Hematopoietic multipotent progenitor cell treated with erythropoietin and hydrocortisone succinate and interleukin-3 and kit ligand, for 17 days (in vitro differentiated cells): ENCODE results near the gene MEPCE.
"Not testable (repeated sequence)": the region's sequence is repeated elsewhere in the genome, so short reads cannot be mapped to it uniquely, and the experiment has no call there.

Experiments used
- DNase-seq: peaks from one replicate; pipeline ENCODE4 v3.0.0-alpha.2; 2015; ENCODE audit warnings: low spot score

MEPCE gene, protein sequence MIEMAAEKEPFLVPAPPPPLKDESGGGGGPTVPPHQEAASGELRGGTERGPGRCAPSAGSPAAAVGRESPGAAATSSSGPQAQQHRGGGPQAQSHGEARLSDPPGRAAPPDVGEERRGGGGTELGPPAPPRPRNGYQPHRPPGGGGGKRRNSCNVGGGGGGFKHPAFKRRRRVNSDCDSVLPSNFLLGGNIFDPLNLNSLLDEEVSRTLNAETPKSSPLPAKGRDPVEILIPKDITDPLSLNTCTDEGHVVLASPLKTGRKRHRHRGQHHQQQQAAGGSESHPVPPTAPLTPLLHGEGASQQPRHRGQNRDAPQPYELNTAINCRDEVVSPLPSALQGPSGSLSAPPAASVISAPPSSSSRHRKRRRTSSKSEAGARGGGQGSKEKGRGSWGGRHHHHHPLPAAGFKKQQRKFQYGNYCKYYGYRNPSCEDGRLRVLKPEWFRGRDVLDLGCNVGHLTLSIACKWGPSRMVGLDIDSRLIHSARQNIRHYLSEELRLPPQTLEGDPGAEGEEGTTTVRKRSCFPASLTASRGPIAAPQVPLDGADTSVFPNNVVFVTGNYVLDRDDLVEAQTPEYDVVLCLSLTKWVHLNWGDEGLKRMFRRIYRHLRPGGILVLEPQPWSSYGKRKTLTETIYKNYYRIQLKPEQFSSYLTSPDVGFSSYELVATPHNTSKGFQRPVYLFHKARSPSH

GRCh38 chr7:100429637-100430492, at the start of gene MEPCE:
Gene MEPCE, plus strand, starts transcription at chr7:100429831. Its CDS starts 188 bp downstream, at chr7:100430019.
- peak; percentile 95 for DNase-seq

DNA sequence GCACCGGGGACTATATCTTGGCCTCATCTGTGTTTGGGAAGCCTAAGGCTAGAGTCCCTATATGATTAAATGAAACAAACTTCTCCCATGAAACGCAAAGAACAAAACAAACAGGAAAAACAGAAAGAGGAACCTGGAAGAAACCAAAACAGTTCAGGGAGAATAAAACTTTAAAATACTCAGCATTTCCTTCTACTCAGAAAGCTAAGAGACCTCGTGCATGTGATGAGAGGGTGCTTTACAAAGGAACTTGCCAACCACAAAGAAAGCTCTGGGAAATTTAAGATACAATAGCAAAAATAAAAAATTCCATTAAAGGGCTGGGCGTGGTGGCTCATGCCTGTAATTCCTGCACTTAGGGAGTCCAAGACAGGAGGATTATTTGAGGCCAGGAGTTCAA, 49.4 kb upstream of the MEPCE start:
- DNase-seq, result no peak

DNA sequence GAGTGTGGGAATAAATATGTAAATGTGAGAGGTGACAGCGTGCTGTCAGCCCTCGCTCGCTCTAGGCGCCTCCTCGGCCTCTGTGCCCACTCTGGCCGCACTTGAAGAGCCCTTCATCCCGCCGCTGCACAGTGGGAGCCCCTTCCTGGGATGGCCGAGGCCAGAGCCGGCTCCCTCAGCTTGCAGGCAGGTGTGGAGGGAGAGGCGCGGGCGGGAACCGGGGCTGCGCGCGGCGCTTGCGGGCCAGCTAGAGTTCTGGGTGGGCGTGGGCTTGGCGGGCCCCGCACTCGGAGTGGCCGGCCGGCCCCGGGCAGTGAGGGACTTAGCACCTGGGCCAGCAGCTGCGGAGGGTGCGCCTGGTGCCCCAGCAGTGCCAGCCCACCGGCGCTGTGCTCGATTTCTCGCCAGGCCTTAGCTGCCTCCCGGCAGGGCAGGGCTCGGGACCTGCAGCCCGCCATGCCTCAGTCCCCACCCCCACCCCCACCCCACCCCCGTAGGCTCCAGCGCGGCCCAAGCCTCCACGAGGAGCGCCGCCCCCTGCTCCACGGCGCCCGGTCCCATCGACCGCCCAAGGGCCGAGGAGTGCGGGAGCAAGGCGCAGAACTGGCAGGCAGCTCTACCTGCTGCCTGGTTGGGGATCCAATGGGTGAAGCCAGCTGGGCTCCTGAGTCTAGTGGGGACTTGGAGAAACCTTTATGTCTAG, 47.9 kb upstream of the MEPCE start:
- DNase-seq, result not testable (repeated sequence)

DNA sequence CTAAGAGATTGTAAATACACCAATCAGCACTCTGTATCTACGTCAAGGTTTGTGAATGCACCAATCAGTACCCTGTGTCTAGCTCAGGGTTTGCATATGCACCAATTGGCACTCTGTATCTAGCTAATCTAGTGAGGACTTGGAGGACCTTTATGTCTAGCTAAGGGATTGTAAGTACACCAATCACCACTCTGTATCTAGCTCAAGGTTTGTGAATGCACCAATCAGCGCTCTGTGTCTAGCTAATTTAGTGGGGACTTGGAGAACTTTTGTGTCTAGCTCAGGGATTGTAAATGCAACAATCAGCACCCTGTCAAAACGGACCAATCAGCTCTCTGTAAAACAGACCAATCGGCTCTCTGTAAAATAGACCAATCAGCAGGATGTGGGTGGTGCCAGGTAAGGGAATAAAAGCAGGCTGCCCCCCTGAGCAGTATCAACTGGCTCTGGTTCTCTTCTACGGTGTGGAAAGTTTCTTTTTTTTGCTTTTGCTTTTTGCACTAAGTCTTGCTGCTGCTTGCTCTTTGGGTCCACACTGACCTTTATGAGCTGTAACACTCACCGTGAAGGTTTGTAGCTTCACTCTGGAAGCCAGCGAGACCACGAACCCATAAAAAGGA, 47.3 kb upstream of the MEPCE start:
- not testable (repeated sequence) for DNase-seq

- no peak for DNase-seq
These were observed 44.9 kb upstream of the MEPCE start for GRCh38 chr7:100384628-100385294.

DNA sequence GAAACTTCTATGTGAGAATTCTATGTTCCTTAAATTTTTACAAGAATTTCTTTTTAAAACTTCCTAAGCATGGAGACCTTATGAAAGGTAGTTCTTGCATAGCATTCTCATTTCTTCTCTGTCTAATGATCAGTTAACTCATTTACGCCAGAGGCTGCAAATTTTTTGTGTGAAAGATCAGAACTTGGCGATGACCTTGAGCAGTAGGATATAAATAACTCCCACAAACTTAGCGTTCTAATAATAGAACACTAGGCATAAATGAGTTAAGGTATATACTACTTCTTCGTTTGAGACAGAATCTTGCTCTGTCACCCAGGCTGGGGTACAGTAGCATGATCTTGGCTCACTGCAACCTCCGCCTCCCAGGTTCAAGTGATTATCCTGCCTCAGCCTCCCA, 42.7 kb upstream of the MEPCE start:
- no peak for DNase-seq

- DNase-seq, result no peak
These were observed 41.9 kb upstream of the MEPCE start for GRCh38 chr7:100387695-100388094.

- no peak for DNase-seq
These were observed 40.1 kb upstream of the MEPCE start for GRCh38 chr7:100389437-100390088.

DNA sequence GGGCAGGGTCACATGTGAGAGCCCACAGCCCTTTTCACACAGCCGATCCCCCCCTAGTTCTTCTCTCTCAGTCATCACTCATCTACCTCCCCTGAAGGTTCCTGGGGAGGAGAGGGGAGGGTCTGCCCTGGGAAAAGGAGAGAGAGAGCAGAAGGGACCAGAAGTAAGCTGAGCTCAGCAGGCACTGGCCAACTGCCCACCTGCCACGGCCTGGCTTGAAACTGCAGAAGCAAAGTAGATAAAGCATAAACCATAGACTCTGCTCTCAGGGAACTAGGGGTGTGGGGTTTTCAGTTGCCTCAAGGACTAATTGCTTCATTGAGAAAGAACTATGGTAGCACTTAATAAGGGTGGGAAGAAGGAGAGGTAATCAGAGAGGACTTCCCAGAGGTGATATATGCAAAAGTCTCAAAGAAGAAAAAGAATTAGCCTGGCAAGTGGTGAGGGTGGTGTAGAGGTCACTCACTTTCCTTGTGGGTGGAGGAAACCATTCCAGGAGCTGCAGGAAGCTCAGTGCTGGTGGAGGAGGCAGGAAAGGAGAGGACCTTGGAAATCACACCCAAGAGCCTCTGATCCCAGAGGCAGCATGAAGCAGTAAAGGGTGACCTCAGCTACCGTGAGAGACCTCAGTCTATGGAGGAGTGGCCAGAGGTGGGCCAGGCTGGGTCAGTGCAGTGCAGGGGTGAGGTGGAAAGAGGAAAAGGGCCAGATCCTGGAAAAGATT, 39.2 kb upstream of the MEPCE start:
- DNase-seq, result no peak

GRCh38 chr7:100393233-100393905, 36.3 kb upstream of the MEPCE start:
- no peak for DNase-seq

- no peak for DNase-seq
These were observed 35.6 kb upstream of the MEPCE start for GRCh38 chr7:100394077-100394476.

DNA sequence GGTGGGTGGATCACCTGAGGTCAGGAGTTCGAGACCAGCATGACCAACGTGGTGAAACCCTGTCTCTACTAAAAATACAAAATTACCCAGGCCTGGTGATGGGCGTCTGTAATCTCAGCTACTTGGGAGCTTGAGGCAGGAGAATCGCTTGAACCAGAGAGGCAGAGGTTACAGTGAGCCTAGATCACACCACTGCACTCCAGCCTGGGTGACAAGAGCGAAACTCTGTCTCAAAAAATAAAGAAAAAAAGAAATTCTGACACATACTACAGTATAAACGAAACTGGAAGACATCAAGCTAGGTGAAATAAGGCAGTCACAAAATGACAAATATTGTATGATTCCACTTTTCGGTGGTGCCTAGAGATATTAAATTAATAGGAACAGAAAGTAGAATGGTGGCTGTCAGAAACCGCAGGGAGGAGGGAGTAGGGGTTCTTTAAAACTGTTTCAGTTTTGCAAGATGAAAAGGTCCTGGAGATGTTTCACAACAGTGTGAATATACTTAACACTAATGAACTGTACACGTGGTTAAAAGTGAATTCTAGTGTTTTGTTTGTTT, 33.1 kb upstream of the MEPCE start:
- no peak for DNase-seq

GRCh38 chr7:100397315-100398081, 32.1 kb upstream of the MEPCE start:
- DNase-seq, result no peak

GRCh38 chr7:100398239-100398638, 31.4 kb upstream of the MEPCE start:
- no peak for DNase-seq

DNA sequence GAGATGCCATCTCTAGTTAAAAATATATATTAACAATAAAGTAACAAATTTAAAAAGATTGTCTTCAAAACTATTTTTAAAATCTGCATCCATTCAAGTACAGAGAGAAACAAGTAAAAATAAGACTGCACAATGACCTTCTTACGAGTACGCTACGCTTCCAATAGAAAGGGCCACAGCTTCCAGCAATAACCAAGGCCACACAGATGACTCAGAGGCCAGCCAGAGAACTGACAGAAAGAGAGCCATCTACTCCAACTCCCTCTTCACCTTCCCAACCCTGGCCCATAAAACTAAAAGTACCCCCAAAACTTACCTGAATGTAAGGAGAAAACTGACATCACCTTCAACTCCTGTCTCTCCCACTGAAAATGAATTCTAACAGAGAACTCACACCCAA, 29.6 kb upstream of the MEPCE start:
- no peak for DNase-seq

- DNase-seq, result peak; percentile 51
These were observed 29.0 kb upstream of the MEPCE start for GRCh38 chr7:100400656-100401055.

DNA sequence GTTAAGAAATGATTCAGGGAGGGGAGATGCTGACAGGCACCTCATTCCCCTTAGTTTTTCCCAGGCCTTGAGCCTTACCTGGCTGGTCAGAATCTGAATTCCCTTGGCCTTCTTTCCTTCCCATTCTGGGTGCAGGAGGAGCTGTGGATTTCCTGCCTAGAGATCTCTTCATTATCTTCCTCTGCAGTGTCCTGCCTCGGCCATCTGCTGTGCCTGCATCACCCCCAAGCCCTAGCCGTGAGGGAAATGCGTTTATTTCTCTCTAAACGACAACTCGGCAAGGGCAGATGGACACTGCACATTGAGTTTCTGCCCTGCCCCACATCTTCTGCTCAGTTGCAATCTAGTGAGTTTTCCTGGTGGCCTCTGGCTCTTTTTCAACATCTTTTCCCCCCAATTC, 27.8 kb upstream of the MEPCE start:
- no peak for DNase-seq

DNA sequence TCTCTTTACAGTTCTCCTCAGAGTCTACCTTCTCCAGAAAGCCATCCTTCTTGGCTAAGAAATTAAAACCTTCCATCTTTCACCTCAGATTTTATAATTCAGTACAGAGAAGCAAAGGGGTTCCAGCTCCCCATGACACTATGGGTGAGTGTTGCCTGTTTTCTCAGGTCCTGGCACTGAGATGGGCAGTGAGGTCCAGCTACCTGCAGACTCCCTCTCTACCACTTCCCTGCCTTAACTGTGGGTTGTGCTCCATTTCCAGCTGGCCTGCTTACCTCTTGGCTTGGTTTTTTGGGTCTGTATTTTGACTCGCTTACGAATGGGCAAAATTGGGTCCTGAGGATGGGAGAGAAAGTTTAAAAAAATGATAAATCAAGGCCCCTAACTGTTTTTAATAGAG, 27.4 kb upstream of the MEPCE start:
- no peak for DNase-seq
